OCI-LY7 (cell line): ENCODE results near the gene RBM20.

Source experiments
- CTCF ChIP-seq: fragments of 200-600 bp; sonication (generic); conservative IDR thresholded peaks from 2 replicates; pipeline ENCODE4 v1.5.1; 2014; ENCODE audit warnings: mild to moderate bottlenecking, antibody characterized with exemption, low read length, moderate library complexity, mixed read lengths
- EZH2phosphoT487 ChIP-seq: fragments of 200-600 bp; sonication (generic); IDR thresholded peaks from 2 replicates; pipeline ENCODE4 v1.6.1; 2018; ENCODE audit warnings: low read depth, borderline replicate concordance, mild to moderate bottlenecking, mixed run types, antibody characterized with exemption, low read length, moderate library complexity, mixed read lengths

GRCh38 chr10:110613996-110614495 is 30.1 kb upstream of the RBM20 start:
- TF ChIP-seq CTCF (no peak), EZH2phosphoT487 (no peak)
